ENCODE results near the gene FAM131B. TPM values are rescaled to one million over a fixed set of nuclear protein-coding genes. Genes with fewer than 3 reads are reported as not detected.
"Not testable (repeated sequence)": the region's sequence is repeated elsewhere in the genome, so short reads cannot be mapped to it uniquely, and the experiment has no call there.

The FAM131B gene
- total and polyA plus RNA-seq, 11 donors = 0.15 to 0.79 (median 0.40) TPM

GRCh38 chr7:143406002-143406357 is 43.5 kb upstream of the FAM131B start:
- peaks cover 0 to 9% (median 0%) of the 10 kb centered on the region in 9 donors for H3K27me3 ChIP-seq
- no peak for TF ChIP-seq CTCF (IDR thresholded peaks at IDR 0.05)
- TF ChIP-seq POLR2A (IDR thresholded peaks at IDR 0.05) = no peak
- ATAC-seq = no peak
- intact Hi-C loops (cut with DNase I) = loop anchor here in 2 of 10 donors (2.0 to 5.0 kb wide), 2 partner anchors 15 to 159 kb away; no protein-coding TSS in a partner anchor
- no peaks in the 10 kb centered on the region for H3K9me3 ChIP-seq
- H3K27ac ChIP-seq = no peak overlapping the region
- DNase-seq = no peak
- 82 to 93% (median 89%) methylated on average over 3 of the region's 3 CpGs for WGBS, 4 donors
- no peak overlapping the region for H3K4me3 ChIP-seq
- H3K4me1 ChIP-seq = peaks cover 0 to 39% (median 17%) of the 10 kb centered on the region in 12 donors
- H3K36me3 ChIP-seq = no peaks in the 10 kb centered on the region

- no peak for TF ChIP-seq CTCF (IDR thresholded peaks at IDR 0.05)
- TF ChIP-seq POLR2A (IDR thresholded peaks at IDR 0.05) = no peak
- H3K4me3 ChIP-seq = no peak overlapping the region
- intact Hi-C loops (cut with DNase I) = loop anchor here in 2 of 10 donors (2.0 to 5.0 kb wide), 2 partner anchors 15 to 158 kb away; no protein-coding TSS in a partner anchor
- peaks cover 0 to 33% (median 16%) of the 10 kb centered on the region in 12 donors for H3K4me1 ChIP-seq
- 40 to 53% (median 45%) methylated on average over 8 to 9 of the region's 9 CpGs for WGBS, 4 donors
- H3K27ac ChIP-seq = no peak overlapping the region
- no peaks in the 10 kb centered on the region for H3K9me3 ChIP-seq
- ATAC-seq (peak; percentile 29 to 82 (median 70)), DNase-seq (peak; percentile 54 to 90 (median 79))
- H3K27me3 ChIP-seq = peaks cover 0 to 9% (median 0%) of the 10 kb centered on the region in 9 donors
- no peaks in the 10 kb centered on the region for H3K36me3 ChIP-seq
These were observed 42.9 kb upstream of the FAM131B start for GRCh38 chr7:143405173-143406001.

GRCh38 chr7:143402233-143402632 is 39.7 kb upstream of the FAM131B start:
- H3K27me3 ChIP-seq; ATAC-seq; DNase-seq; H3K27ac ChIP-seq; H3K9me3 ChIP-seq; H3K36me3 ChIP-seq; intact Hi-C loops (cut with DNase I); H3K4me3 ChIP-seq: not testable (repeated sequence)
- peaks cover 0 to 11% (median 2%) of the 10 kb centered on the region in 12 donors for H3K4me1 ChIP-seq
- 80 to 89% (median 87%) methylated on average over 4 of the region's 4 CpGs for WGBS, 4 donors

GRCh38 chr7:143401265-143401664 is 38.8 kb upstream of the FAM131B start:
- Histone ChIP-seq H3K4me3 (no peak overlapping the region), H3K36me3 (no peaks in the 10 kb centered on the region), H3K27ac (no peak overlapping the region), H3K9me3 (no peaks in the 10 kb centered on the region), H3K27me3 (no peaks in the 10 kb centered on the region), H3K4me1 (peaks cover 0 to 13% (median 3%) of the 10 kb centered on the region in 12 donors)
- DNase-seq (no peak), ATAC-seq (no peak)
- TF ChIP-seq POLR2A (IDR thresholded peaks at IDR 0.05) (no peak), CTCF (IDR thresholded peaks at IDR 0.05) (no peak)
- 87 to 95% (median 91%) methylated on average over 11 to 12 of the region's 12 CpGs for whole genome bisulfite sequencing, 4 donors
- intact Hi-C loops (cut with DNase I) = no loop called here

All from heart left ventricle (tissue), 16 donors.